HEK293 (cell line): ENCODE results near the gene MMS19.
A peak's percentile ranks its signal among the peaks of the same experiment; 100 is the strongest.

Source experiments
- CTCF ChIA-PET: fragments of 350-600 bp; formaldehyde crosslinking; extraction: SDS; loops from one replicate; lab custom pipeline; 2021; ENCODE audit warnings: antibody characterized with exemption; lab: Yijun Ruan, JAX
- POLR2A ChIA-PET: fragments of 300-600 bp; formaldehyde crosslinking; extraction: SDS; loops from one replicate; lab custom pipeline; 2020; ENCODE audit warnings: antibody characterized with exemption, inconsistent platforms; lab: Yijun Ruan, JAX
- H3K27ac ChIP-seq: fragments of 200-500 bp; sonication (Bioruptor generic); 2 replicates; pipeline ENCODE4 v1.5.1; 2014; ENCODE audit warnings: low read depth, low read length, control low read depth, inconsistent platforms; ENCODE audit errors: extremely low read depth
- H3K36me3 ChIP-seq, 2 experiments: fragments of 200-500 bp in 1 of 2; sonication (Bioruptor generic) in 1 of 2; 1 replicate in 1 of 2; 2 replicates in 1 of 2; pipeline ENCODE4 v1.5.1; 2014 to 2017; ENCODE audit warnings: inconsistent platforms in 2 of 2, low read length in 2 of 2; ENCODE audit not compliant: control insufficient read depth in 2 of 2, insufficient read depth in 1 of 2
- H3K4me1 ChIP-seq: fragments of 200-500 bp; sonication (Bioruptor generic); 2 replicates; pipeline ENCODE4 v1.5.1; 2014; ENCODE audit warnings: mild to moderate bottlenecking, low read length, inconsistent platforms; ENCODE audit not compliant: control insufficient read depth, insufficient read depth
- H3K4me3 ChIP-seq: 2 replicates; pipeline ENCODE4 v1.5.1; 2011; ENCODE audit warnings: low read depth, mild to moderate bottlenecking, control low read depth, low read length, moderate library complexity
- H3K9me3 ChIP-seq: fragments of 200-500 bp; sonication (Bioruptor generic); 2 replicates; pipeline ENCODE4 v1.5.1; 2014; ENCODE audit warnings: low read depth, low read length, inconsistent platforms; ENCODE audit not compliant: control insufficient read depth, insufficient read depth
- AEBP2 ChIP-seq: fragments of 450-650 bp; formaldehyde crosslinking; IDR thresholded peaks from 2 replicates; pipeline ENCODE4 v1.5.1; 2016; ENCODE audit warnings: missing biosample characterization, missing genetic modification characterization, borderline replicate concordance
- GLIS2 ChIP-seq: fragments of 450-650 bp; formaldehyde crosslinking; IDR thresholded peaks from 2 replicates; pipeline ENCODE4 v1.5.1; 2016; ENCODE audit warnings: missing biosample characterization, missing genetic modification characterization
- HOXD13 ChIP-seq: sonication (generic); formaldehyde crosslinking; IDR thresholded peaks from 2 replicates; pipeline ENCODE4 v1.8.0; 2022; ENCODE audit warnings: missing genetic modification reagents, borderline replicate concordance
- KLF7 ChIP-seq: fragments of 450-650 bp; formaldehyde crosslinking; IDR thresholded peaks from 2 replicates; pipeline ENCODE4 v1.5.1; 2016; ENCODE audit warnings: missing biosample characterization, missing genetic modification characterization, borderline replicate concordance
- KLF8 ChIP-seq: fragments of 450-650 bp; formaldehyde crosslinking; IDR thresholded peaks from 2 replicates; pipeline ENCODE4 v1.5.1; 2016; ENCODE audit warnings: missing biosample characterization, missing genetic modification characterization
- MYNN ChIP-seq: fragments of 450-650 bp; formaldehyde crosslinking; IDR thresholded peaks from 2 replicates; pipeline ENCODE4 v1.5.1; 2016; ENCODE audit warnings: missing biosample characterization, missing genetic modification characterization, borderline replicate concordance
- PBX3 ChIP-seq: sonication (generic); formaldehyde crosslinking; IDR thresholded peaks from 2 replicates; pipeline ENCODE4 v1.8.1; 2022; ENCODE audit warnings: mild to moderate bottlenecking, moderate library complexity, missing genetic modification reagents
- PRDM1 ChIP-seq: fragments of 450-650 bp; formaldehyde crosslinking; IDR thresholded peaks from 2 replicates; pipeline ENCODE4; 2016; ENCODE audit warnings: missing biosample characterization, missing genetic modification characterization
- PRDM6 ChIP-seq: fragments of 450-650 bp; formaldehyde crosslinking; IDR thresholded peaks from 2 replicates; pipeline ENCODE4 v1.5.1; 2017; ENCODE audit warnings: missing biosample characterization, missing genetic modification characterization
- YY1 ChIP-seq: fragments of 450-650 bp; formaldehyde crosslinking; IDR thresholded peaks from 2 replicates; pipeline ENCODE4 v1.5.1; 2018; ENCODE audit warnings: missing biosample characterization, missing genetic modification characterization
- ZBTB17 ChIP-seq: fragments of 450-650 bp; formaldehyde crosslinking; IDR thresholded peaks from 2 replicates; pipeline ENCODE4 v1.5.1; 2016; ENCODE audit warnings: missing biosample characterization, missing genetic modification characterization
- ZBTB44 ChIP-seq: fragments of 450-650 bp; IDR thresholded peaks from 2 replicates; pipeline ENCODE4 v1.5.1; 2018; ENCODE audit warnings: missing biosample characterization, mild to moderate bottlenecking, missing genetic modification characterization
- ZBTB48 ChIP-seq: fragments of 450-650 bp; formaldehyde crosslinking; IDR thresholded peaks from 2 replicates; pipeline ENCODE4 v1.5.1; 2016; ENCODE audit warnings: missing biosample characterization, missing genetic modification characterization
- ZBTB8A ChIP-seq: fragments of 450-650 bp; formaldehyde crosslinking; IDR thresholded peaks from 2 replicates; pipeline ENCODE4 v1.5.1; 2016; ENCODE audit warnings: missing biosample characterization, missing genetic modification characterization
- ZNF112 ChIP-seq: fragments of 450-650 bp; formaldehyde crosslinking; IDR thresholded peaks from 2 replicates; pipeline ENCODE4 v1.5.0; 2017; ENCODE audit warnings: missing biosample characterization, missing genetic modification characterization
- ZNF132 ChIP-seq: fragments of 450-650 bp; formaldehyde crosslinking; IDR thresholded peaks from 2 replicates; pipeline ENCODE4 v1.5.1; 2017; ENCODE audit warnings: missing biosample characterization, missing genetic modification characterization, borderline replicate concordance
- ZNF140 ChIP-seq: fragments of 450-650 bp; formaldehyde crosslinking; IDR thresholded peaks from 2 replicates; pipeline ENCODE4 v1.5.1; 2016; ENCODE audit warnings: missing biosample characterization, missing genetic modification characterization
- ZNF169 ChIP-seq: fragments of 450-650 bp; formaldehyde crosslinking; IDR thresholded peaks from 2 replicates; pipeline ENCODE4 v1.5.1; 2016; ENCODE audit warnings: missing biosample characterization, missing genetic modification characterization
- ZNF37A ChIP-seq: fragments of 450-650 bp; IDR thresholded peaks from 2 replicates; pipeline ENCODE4 v1.5.1; 2018; ENCODE audit warnings: missing biosample characterization, missing genetic modification characterization
- ZNF449 ChIP-seq: fragments of 450-650 bp; formaldehyde crosslinking; IDR thresholded peaks from 2 replicates; pipeline ENCODE4 v1.5.1; 2017; ENCODE audit warnings: missing biosample characterization, mild to moderate bottlenecking, missing genetic modification characterization, moderate library complexity
- ZNF513 ChIP-seq: fragments of 450-650 bp; IDR thresholded peaks from 2 replicates; pipeline ENCODE4 v1.5.1; 2018; ENCODE audit warnings: missing biosample characterization, missing genetic modification characterization
- ZNF600 ChIP-seq: fragments of 450-650 bp; formaldehyde crosslinking; IDR thresholded peaks from 2 replicates; pipeline ENCODE4 v1.5.1; 2016; ENCODE audit warnings: missing biosample characterization, missing genetic modification characterization
- ZNF621 ChIP-seq: fragments of 450-650 bp; formaldehyde crosslinking; IDR thresholded peaks from 2 replicates; pipeline ENCODE4 v1.5.1; 2017; ENCODE audit warnings: missing biosample characterization, missing genetic modification characterization
- ZNF626 ChIP-seq: fragments of 450-650 bp; sonication (Bioruptor Pico); formaldehyde crosslinking; IDR thresholded peaks from 2 replicates; pipeline ENCODE4 v1.5.1; 2018; ENCODE audit warnings: missing biosample characterization, missing genetic modification characterization, inconsistent platforms
- ZNF645 ChIP-seq: fragments of 450-650 bp; formaldehyde crosslinking; IDR thresholded peaks from 2 replicates; pipeline ENCODE4; 2016; ENCODE audit warnings: missing biosample characterization, missing genetic modification characterization
- ZNF777 ChIP-seq: fragments of 450-650 bp; formaldehyde crosslinking; IDR thresholded peaks from 2 replicates; pipeline ENCODE4 v1.5.1; 2017; ENCODE audit warnings: missing biosample characterization, missing genetic modification characterization, borderline replicate concordance
- ZNF791 ChIP-seq: fragments of 450-650 bp; formaldehyde crosslinking; IDR thresholded peaks from 2 replicates; pipeline ENCODE4 v1.5.1; 2016; ENCODE audit warnings: missing biosample characterization, missing genetic modification characterization

MMS19 gene

GRCh38 chr10:97498076-97498840 lies at the start of gene MMS19 (continued):
- TF ChIP-seq ZNF169 (no peak), ZNF37A (tag by site-specific recombination) (no peak), MYNN (0 out of 2 replicates have a peak, but pooled peaks have one; percentile 28), ZNF132 (no peak), ZBTB44 (no peak), GLIS2 (no peak; the same call in 1 of the 2 replicates), ZBTB8A (peak; percentile 100), KLF7 (tag by site-specific recombination) (peak; percentile 15; the same call in 1 of the 2 replicates), ZNF791 (tag by site-specific recombination) (no peak), ZBTB48 (tag by site-specific recombination) (no peak), YY1 (tag by site-specific recombination) (peak; percentile 94), ZNF600 (tag by site-specific recombination) (peak; percentile 99), HOXD13 (no peak), ZNF645 (tag by site-specific recombination) (0 out of 2 replicates have a peak, but pooled peaks have one; percentile 20), KLF8 (tag by site-specific recombination) (peak; percentile 68), ZBTB17 (peak; percentile 85)

- Histone ChIP-seq H3K9me3 (no peaks in the 10 kb centered on the region), H3K27ac (no peak overlapping the region), H3K4me1 (peaks cover 9% of the 10 kb centered on the region; the same call in 1 of the 2 replicates), H3K4me3 (no peak overlapping the region), H3K36me3 (no peaks in the 10 kb centered on the region)
- CTCF ChIA-PET: interaction anchor here (0.6 to 4.1 kb wide), 4 partner anchors 13 to 84 kb away, joined by 3 to 24 read pairs (median 8); no protein-coding TSS in a partner anchor
- POLR2A ChIA-PET: interaction anchor here (1.2 kb wide), 1 partner anchor 36 kb away, joined by 3 read pairs; the partner anchor contains the start of gene HOGA1
- TF ChIP-seq ZNF513 (tag by site-specific recombination) (no peak), AEBP2 (tag by site-specific recombination) (no peak), ZNF140 (no peak), KLF7 (tag by site-specific recombination) (no peak), PBX3 (no peak), PRDM1 (tag by site-specific recombination) (no peak), ZNF112 (no peak), ZNF626 (tag by site-specific recombination) (no peak), ZNF777 (tag by site-specific recombination) (no peak), ZNF621 (tag by site-specific recombination) (no peak), PRDM6 (tag by site-specific recombination) (no peak), ZNF449 (no peak), KLF8 (tag by site-specific recombination) (no peak)
Measured at GRCh38 chr10:97547962-97548361, 49.7 kb upstream of the MMS19 start.
